ENCODE measurements around the gene CRLF3.

DNA sequence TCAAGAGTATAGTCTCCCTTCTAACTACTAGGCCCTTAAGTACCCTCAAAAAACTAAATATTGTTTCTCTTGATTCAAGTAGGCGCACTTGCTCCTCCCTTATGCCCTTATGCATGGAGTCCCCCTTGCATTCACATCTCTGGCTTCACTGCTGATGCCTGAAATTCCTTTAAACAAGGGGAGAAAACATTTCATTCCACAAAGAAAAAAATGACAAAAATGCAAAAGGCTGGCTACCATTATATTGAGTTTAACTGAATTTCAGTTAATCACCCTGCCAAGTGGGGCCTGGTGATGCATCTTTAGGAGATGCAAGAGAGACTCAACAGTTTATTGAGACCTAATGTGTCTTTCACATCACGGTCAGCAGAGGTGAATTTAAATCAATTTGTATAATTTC, 35.6 kb downstream of the CRLF3 start:
- TF ChIP-seq GABPA (IDR thresholded peaks at IDR 0.05; ENCODE audit: low read depth) (no peak), SMC3 (IDR thresholded peaks at IDR 0.05; ENCODE audit: borderline replicate concordance, low read length) (no peak), POLR2AphosphoS5 (IDR thresholded peaks at IDR 0.05; ENCODE audit: low read length) (no peak), JUND (IDR thresholded peaks at IDR 0.05; ENCODE audit: low read depth, low read length) (no peak), CREB1 (IDR thresholded peaks at IDR 0.05; ENCODE audit: low read depth) (no peak), HDGF (IDR thresholded peaks at IDR 0.05) (no peak), EZH2 (IDR thresholded peaks at IDR 0.05; ENCODE audit: borderline replicate concordance, control insufficient read depth, low read depth, low read length) (no peak), ZZZ3 (IDR thresholded peaks at IDR 0.05; ENCODE audit: control insufficient read depth, insufficient read length, low read depth) (no peak), REST (IDR thresholded peaks at IDR 0.05; ENCODE audit: low read depth, low read length) (no peak), CEBPZ (IDR thresholded peaks at IDR 0.05; ENCODE audit: low read depth, low read length) (no peak), CEBPB (IDR thresholded peaks at IDR 0.05; ENCODE audit: borderline replicate concordance in 1 of 2, low read depth in 2 of 2, low read length in 2 of 2) (no peak)
- TF ChIP-seq, protein P1, sequence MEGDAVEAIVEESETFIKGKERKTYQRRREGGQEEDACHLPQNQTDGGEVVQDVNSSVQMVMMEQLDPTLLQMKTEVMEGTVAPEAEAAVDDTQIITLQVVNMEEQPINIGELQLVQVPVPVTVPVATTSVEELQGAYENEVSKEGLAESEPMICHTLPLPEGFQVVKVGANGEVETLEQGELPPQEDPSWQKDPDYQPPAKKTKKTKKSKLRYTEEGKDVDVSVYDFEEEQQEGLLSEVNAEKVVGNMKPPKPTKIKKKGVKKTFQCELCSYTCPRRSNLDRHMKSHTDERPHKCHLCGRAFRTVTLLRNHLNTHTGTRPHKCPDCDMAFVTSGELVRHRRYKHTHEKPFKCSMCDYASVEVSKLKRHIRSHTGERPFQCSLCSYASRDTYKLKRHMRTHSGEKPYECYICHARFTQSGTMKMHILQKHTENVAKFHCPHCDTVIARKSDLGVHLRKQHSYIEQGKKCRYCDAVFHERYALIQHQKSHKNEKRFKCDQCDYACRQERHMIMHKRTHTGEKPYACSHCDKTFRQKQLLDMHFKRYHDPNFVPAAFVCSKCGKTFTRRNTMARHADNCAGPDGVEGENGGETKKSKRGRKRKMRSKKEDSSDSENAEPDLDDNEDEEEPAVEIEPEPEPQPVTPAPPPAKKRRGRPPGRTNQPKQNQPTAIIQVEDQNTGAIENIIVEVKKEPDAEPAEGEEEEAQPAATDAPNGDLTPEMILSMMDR (IDR thresholded peaks at IDR 0.05 in 2 of 3, conservative IDR thresholded peaks at IDR 0.05 in 1 of 3; ENCODE audit: control insufficient read depth in 2 of 3, extremely low read depth in 1 of 3, insufficient read depth in 1 of 3, low read depth in 3 of 3, low read length in 3 of 3) = no peak
- TF ChIP-seq, protein P2, sequence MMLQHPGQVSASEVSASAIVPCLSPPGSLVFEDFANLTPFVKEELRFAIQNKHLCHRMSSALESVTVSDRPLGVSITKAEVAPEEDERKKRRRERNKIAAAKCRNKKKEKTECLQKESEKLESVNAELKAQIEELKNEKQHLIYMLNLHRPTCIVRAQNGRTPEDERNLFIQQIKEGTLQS (IDR thresholded peaks at IDR 0.05; ENCODE audit: borderline replicate concordance, extremely low read depth, low read depth, low read length) = no peak
- TF ChIP-seq, protein P3, sequence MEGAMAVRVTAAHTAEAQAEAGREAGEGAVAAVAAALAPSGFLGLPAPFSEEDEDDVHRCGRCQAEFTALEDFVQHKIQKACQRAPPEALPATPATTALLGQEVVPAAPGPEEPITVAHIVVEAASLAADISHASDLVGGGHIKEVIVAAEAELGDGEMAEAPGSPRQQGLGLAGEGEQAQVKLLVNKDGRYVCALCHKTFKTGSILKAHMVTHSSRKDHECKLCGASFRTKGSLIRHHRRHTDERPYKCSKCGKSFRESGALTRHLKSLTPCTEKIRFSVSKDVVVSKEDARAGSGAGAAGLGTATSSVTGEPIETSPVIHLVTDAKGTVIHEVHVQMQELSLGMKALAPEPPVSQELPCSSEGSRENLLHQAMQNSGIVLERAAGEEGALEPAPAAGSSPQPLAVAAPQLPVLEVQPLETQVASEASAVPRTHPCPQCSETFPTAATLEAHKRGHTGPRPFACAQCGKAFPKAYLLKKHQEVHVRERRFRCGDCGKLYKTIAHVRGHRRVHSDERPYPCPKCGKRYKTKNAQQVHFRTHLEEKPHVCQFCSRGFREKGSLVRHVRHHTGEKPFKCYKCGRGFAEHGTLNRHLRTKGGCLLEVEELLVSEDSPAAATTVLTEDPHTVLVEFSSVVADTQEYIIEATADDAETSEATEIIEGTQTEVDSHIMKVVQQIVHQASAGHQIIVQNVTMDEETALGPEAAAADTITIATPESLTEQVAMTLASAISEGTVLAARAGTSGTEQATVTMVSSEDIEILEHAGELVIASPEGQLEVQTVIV (IDR thresholded peaks at IDR 0.05; ENCODE audit: borderline replicate concordance, partially characterized antibody) = no peak

All from GM12878 (cell line).